ENCODE measurements around the gene RLN2.

The RLN2 gene

DNA sequence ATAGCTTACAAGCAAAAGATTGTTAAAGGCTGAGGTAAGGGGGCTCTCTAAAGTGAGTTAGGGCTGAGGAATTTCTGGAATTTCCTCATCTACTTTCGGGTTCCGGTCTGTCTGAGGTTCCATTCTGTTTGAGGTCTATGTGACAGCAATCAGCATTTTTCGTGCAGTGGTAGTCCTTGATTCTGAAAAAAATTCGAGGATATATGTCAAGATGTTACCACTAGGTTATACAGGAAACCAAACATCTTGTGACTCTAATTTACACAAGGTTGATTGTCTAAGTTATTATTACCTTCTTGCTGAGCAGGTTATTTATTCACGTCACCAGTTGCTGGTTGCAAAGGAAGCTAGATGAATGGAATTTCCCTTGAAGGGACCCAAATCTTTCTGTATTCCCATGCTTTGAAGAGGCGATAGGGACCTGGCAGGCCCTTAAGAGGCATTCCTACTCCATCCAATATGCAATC, 35.2 kb downstream of the RLN2 start:
- DNase-seq (ENCODE audit: low spot score), result peak; percentile 19

DNA sequence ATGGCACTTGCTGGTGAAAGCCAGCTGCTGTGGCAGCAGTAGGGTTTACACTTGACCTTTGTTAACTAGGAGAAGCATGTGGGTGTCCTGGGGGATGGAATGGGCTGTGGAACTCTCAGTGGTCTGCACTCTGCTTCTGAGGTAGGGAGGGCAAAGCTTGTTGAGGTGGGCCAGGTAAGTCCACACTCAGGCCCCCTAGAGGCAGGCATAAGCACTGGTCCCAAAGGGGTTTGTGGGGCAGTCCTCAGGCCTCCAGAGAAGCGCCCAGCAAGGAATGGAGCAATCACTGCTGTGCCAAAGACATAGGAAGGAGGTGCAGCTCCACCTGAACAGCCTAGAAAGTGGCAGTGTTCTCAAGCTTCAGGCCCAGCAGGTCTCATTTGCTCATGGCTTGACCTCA, 38.6 kb downstream of the RLN2 start:
- no peak for DNase-seq (ENCODE audit: low spot score)

DNA sequence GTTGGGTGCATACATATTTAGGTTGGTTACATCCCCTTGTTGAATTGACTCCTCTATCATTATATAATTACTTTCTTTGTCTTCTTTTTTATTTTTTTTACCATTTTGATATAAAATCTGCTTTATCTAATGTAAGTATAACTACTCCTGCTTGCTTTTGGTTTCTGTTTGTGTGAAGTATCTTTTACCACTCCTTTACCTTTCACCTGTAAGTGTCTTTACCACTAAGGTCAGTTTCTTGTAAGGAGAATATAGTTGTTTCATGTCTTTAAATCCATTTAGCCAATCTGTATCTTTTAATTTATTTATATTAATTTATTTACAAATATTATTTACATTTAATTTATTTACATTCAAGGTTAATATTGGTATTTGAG, 40.3 kb downstream of the RLN2 start:
- DNase-seq (ENCODE audit: low spot score), result no peak

GRCh38 chr9:5263351-5264218, 40.9 kb downstream of the RLN2 start:
- no peak for DNase-seq (ENCODE audit: low spot score)
